WERI-Rb-1 (cell line): ENCODE results near the gene HPCAL1.

Experiments
- DNase-seq: peaks from one replicate; pipeline ENCODE4 v3.0.0-alpha.2; 2020
- H3K27ac ChIP-seq: fragments of 250-450 bp; sonication (Bioruptor Pico); 2 replicates; pipeline ENCODE4 v1.5.1; 2020; ENCODE audit warnings: mild to moderate bottlenecking, moderate library complexity
- H3K27me3 ChIP-seq: fragments of 250-450 bp; sonication (Bioruptor Pico); 2 replicates; pipeline ENCODE4 v1.5.1; 2021; ENCODE audit warnings: mild to moderate bottlenecking, low read depth, moderate library complexity; ENCODE audit not compliant: insufficient read depth, severe bottlenecking
- H3K36me3 ChIP-seq: fragments of 250-450 bp; sonication (Bioruptor Pico); 2 replicates; pipeline ENCODE4 v1.5.1; 2020; ENCODE audit warnings: mild to moderate bottlenecking, moderate library complexity
- H3K4me3 ChIP-seq: 2 replicates; pipeline ENCODE4 v1.5.1; 2011; ENCODE audit warnings: low read depth, mild to moderate bottlenecking, control low read depth, low read length
- H3K9me3 ChIP-seq: fragments of 250-450 bp; sonication (Bioruptor Pico); 2 replicates; pipeline ENCODE4 v1.5.1; 2021; ENCODE audit warnings: mild to moderate bottlenecking, moderate library complexity; ENCODE audit not compliant: severe bottlenecking
- TF ChIP-seq, protein P1 (sequence below): IDR thresholded peaks from 2 replicates; pipeline ENCODE4 v1.5.1; 2011; ENCODE audit warnings: low read depth, mild to moderate bottlenecking, control low read depth, inconsistent platforms, low read length

Gene HPCAL1

DNA sequence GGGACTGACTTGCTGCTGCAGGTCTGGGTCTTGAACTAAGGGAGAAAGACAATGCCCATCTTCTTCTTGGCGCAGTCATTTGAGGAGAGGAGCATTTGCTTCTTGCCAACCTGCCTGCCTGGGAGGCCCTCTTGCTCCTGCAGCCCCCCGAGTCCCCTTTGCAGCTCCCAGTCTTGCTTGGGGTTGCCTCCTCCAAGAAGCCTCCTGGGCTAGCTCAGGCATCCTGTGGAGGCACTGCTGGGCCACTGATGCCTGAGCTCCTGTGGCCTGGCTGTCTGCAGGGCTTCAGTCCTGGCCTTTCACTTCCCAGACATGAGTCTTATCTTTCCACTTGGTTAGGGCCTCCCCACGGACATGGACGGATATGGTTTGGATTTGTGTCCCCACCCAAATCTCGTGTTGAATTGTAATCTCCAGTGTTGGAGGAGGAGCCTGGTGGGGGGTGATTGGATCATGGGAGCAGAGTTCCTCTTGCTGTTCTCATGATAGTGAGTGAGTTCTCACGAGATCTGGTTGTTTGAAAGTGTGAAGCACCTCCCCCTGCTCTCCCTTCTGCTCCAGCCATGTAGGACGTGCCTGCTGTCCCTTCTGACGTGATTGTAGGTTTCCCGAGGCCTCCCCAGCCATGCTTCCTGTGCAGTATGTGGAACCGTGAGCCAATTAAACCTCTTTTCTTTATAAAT lies 17.3 kb downstream of the HPCAL1 start:
- no peaks in the 10 kb centered on the region for H3K36me3 ChIP-seq
- no peak overlapping the region for H3K4me3 ChIP-seq
- peak overlapping the region; percentile 17; the same call in 1 of the 2 replicates for H3K27ac ChIP-seq
- H3K27me3 ChIP-seq = no peaks in the 10 kb centered on the region
- TF ChIP-seq, protein P1, sequence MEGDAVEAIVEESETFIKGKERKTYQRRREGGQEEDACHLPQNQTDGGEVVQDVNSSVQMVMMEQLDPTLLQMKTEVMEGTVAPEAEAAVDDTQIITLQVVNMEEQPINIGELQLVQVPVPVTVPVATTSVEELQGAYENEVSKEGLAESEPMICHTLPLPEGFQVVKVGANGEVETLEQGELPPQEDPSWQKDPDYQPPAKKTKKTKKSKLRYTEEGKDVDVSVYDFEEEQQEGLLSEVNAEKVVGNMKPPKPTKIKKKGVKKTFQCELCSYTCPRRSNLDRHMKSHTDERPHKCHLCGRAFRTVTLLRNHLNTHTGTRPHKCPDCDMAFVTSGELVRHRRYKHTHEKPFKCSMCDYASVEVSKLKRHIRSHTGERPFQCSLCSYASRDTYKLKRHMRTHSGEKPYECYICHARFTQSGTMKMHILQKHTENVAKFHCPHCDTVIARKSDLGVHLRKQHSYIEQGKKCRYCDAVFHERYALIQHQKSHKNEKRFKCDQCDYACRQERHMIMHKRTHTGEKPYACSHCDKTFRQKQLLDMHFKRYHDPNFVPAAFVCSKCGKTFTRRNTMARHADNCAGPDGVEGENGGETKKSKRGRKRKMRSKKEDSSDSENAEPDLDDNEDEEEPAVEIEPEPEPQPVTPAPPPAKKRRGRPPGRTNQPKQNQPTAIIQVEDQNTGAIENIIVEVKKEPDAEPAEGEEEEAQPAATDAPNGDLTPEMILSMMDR = 0 out of 2 replicates have a peak, but pooled peaks have one; percentile 5
- no peaks in the 10 kb centered on the region for H3K9me3 ChIP-seq
- no peak for DNase-seq

DNA sequence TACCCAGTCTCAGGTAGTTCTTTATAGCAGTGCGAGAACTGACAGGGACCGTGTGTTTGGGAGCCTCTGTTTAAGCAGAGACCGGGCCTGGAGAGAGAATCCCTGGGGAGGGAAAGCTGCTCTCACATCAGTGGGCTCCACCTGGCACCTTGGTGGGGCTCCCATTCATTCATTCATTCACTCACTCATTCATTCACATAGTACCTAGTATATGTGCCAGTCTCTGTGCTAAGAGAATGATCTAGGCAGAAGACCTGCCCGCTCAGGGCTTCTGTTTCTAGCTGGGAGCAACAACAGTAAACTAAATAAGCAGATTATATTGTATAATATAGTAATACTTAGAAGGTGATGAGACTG lies 17.8 kb downstream of the HPCAL1 start:
- peak overlapping the region; percentile 17; the same call in 1 of the 2 replicates for H3K27ac ChIP-seq
- TF ChIP-seq, protein P1 = no peak

DNA sequence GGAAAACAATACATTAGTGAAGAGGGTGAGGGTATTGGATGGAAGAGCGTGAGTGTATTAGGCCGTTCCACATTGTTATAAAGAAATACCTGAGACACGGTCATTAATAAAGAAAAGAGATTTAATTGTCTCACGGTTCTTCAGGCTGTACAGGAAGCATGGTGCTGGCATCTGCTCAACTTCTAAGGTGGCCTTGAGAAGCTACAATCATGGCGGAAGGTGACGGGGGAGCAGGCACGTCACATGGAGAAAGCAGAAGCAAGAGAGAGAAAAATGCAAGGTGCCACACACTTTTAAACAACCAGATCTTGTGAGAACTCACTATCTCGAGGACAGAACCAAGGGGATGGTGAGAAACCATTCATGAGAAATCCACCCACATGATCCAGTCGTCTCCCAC lies 18.2 kb downstream of the HPCAL1 start:
- no peak overlapping the region for H3K4me3 ChIP-seq
- H3K36me3 ChIP-seq = no peaks in the 10 kb centered on the region
- TF ChIP-seq, protein P1 = no peak
- H3K27ac ChIP-seq = no peak overlapping the region
- DNase-seq = no peak
- H3K27me3 ChIP-seq = no peaks in the 10 kb centered on the region
- no peaks in the 10 kb centered on the region for H3K9me3 ChIP-seq

More for the DNA sequence above, 17.8 kb downstream of the HPCAL1 start:
- no peaks in the 10 kb centered on the region for H3K36me3 ChIP-seq
- no peak overlapping the region for H3K4me3 ChIP-seq
- H3K27me3 ChIP-seq = no peaks in the 10 kb centered on the region
- DNase-seq = no peak
- H3K9me3 ChIP-seq = no peaks in the 10 kb centered on the region

DNA sequence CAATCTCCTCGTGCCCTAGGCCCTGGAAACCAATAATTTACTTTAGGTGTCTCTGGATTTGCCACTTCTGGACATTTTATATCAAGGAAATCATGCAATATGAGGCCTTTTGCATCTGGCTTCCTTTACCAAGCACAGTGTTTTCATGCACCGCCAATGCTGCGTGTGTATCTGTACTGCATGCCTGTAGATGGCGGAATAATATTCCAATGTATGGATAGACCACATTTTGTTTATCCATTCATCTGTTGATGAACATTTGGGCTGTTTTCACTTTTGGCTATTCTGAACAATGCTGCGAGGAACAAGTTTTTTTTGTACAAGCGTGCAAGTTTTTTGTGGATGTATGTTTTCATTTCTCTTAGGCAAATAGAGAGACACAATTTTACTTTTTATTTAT lies 18.9 kb downstream of the HPCAL1 start:
- H3K27ac ChIP-seq = no peak overlapping the region
- DNase-seq = no peak
- H3K27me3 ChIP-seq = no peaks in the 10 kb centered on the region
- H3K4me3 ChIP-seq = no peak overlapping the region
- TF ChIP-seq, protein P1 = no peak
- no peaks in the 10 kb centered on the region for H3K9me3 ChIP-seq
- H3K36me3 ChIP-seq = no peaks in the 10 kb centered on the region

DNA sequence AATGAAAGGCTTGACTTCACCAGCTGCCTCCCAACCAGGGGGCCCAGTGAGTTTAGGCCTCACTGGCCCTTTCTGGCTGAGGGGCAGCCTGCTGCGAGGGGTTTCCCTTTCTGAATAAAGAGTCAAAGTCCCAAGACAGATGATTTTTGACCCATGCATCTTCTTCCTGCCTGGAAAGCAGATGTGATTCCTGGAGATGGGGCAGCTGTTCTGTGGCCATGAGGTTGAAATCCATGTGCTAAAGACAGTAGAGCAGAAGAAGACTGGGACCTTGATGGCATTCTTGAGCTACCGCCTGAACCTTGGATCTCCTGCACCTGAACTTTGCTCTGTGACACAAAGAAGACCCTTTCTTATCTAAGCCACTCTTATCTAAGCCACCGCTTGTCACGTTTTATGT lies 19.8 kb downstream of the HPCAL1 start:
- H3K36me3 ChIP-seq = no peaks in the 10 kb centered on the region
- no peaks in the 10 kb centered on the region for H3K9me3 ChIP-seq
- TF ChIP-seq, protein P1 = no peak
- no peak overlapping the region for H3K4me3 ChIP-seq
- H3K27ac ChIP-seq = no peak overlapping the region
- no peaks in the 10 kb centered on the region for H3K27me3 ChIP-seq
- no peak for DNase-seq

DNA sequence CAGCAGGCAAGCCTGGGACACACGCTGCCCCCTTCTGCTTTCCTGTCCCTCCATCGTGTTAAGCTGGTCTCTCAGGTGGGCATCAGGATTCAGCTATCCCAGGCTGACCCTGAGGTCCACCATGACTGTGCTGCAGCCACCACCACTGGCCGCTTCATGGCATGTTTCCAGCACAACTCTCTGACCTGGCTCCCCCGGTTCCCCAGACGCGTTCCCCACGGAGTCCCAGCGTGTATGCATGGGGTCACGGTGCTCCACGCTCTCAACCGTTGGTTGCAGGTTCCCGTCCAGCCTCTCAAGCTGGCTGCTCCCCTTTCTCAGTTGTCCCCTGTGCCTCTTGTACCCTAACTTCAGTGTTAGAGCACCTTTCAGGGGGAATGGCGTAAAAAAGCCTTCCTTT lies 20.3 kb downstream of the HPCAL1 start:
- no peak for DNase-seq
- TF ChIP-seq, protein P1 = no peak
- Histone ChIP-seq H3K36me3 (no peaks in the 10 kb centered on the region), H3K9me3 (no peaks in the 10 kb centered on the region), H3K27me3 (no peaks in the 10 kb centered on the region), H3K4me3 (no peak overlapping the region), H3K27ac (no peak overlapping the region)
